Measurements from ENCODE around the gene MCU. TPM values are rescaled to one million over a fixed set of nuclear protein-coding genes. Genes with fewer than 3 reads are reported as not detected.
"Not testable (repeated sequence)": the region's sequence is repeated elsewhere in the genome, so short reads cannot be mapped to it uniquely, and the experiment has no call there.

The MCU gene
- total RNA-seq, 1 donor from 2014 or later, result 40.9 TPM

- no peak for DNase-seq (ENCODE audit: low spot score)
Observed at GRCh38 chr10:72762042-72762441, 70.1 kb downstream of the MCU start.

- DNase-seq (ENCODE audit: low spot score), result no peak
Observed at GRCh38 chr10:72763201-72763600, 71.3 kb downstream of the MCU start.

GRCh38 chr10:72764151-72764550, 72.2 kb downstream of the MCU start:
- no peak for DNase-seq (ENCODE audit: low spot score)

- no peak for DNase-seq (ENCODE audit: low spot score)
Observed at GRCh38 chr10:72765051-72765745, 73.3 kb downstream of the MCU start.

- DNase-seq (ENCODE audit: low spot score), result not testable (repeated sequence)
Observed at GRCh38 chr10:72771195-72771594, 79.3 kb downstream of the MCU start.

GRCh38 chr10:72772031-72772430, 80.1 kb downstream of the MCU start:
- no peak for DNase-seq (ENCODE audit: low spot score)

- no peak for DNase-seq (ENCODE audit: low spot score)
Observed at GRCh38 chr10:72779874-72780273, 87.9 kb downstream of the MCU start.

- DNase-seq (ENCODE audit: low spot score), result no peak
Observed at GRCh38 chr10:72782649-72783330, 90.8 kb downstream of the MCU start.

GRCh38 chr10:72783410-72783833, 91.5 kb downstream of the MCU start:
- no peak for DNase-seq (ENCODE audit: low spot score)

GRCh38 chr10:72784551-72785351, 92.8 kb downstream of the MCU start:
- peak; percentile 55 for DNase-seq (ENCODE audit: low spot score)

GRCh38 chr10:72785409-72785808, 93.5 kb downstream of the MCU start:
- DNase-seq (ENCODE audit: low spot score), result no peak

- DNase-seq (ENCODE audit: low spot score), result no peak
Observed at GRCh38 chr10:72790216-72790990, 98.5 kb downstream of the MCU start.

- DNase-seq (ENCODE audit: low spot score), result no peak
Observed at GRCh38 chr10:72792288-72792687, 100.3 kb downstream of the MCU start.

GRCh38 chr10:72793752-72794151, 101.8 kb downstream of the MCU start:
- DNase-seq (ENCODE audit: low spot score), result no peak

- DNase-seq (ENCODE audit: low spot score), result no peak
Observed at GRCh38 chr10:72794260-72794659, 102.3 kb downstream of the MCU start.

- DNase-seq (ENCODE audit: low spot score), result no peak
Observed at GRCh38 chr10:72796042-72796441, 104.1 kb downstream of the MCU start.

GRCh38 chr10:72796538-72796937, 104.6 kb downstream of the MCU start:
- DNase-seq (ENCODE audit: low spot score), result no peak

GRCh38 chr10:72800000-72800740, 108.2 kb downstream of the MCU start:
- no peak for DNase-seq (ENCODE audit: low spot score)

- no peak for DNase-seq (ENCODE audit: low spot score)
Observed at GRCh38 chr10:72800741-72801092, 108.8 kb downstream of the MCU start.

GRCh38 chr10:72801263-72801868, 109.4 kb downstream of the MCU start:
- DNase-seq (ENCODE audit: low spot score), result no peak

- no peak for DNase-seq (ENCODE audit: low spot score)
Observed at GRCh38 chr10:72802332-72802731, 110.4 kb downstream of the MCU start.
